GM06990 (cell line): Measurements from ENCODE around the gene RPL3.

ENCODE experiments used
- DNase-seq: peaks from one replicate; pipeline ENCODE4 v3.0.0-alpha.2; 2011; ENCODE audit not compliant: insufficient read length; ENCODE audit errors: extremely low read depth
- H3K27me3 ChIP-seq: replicated peaks from 2 replicates; pipeline ENCODE4 v1.6.0; 2011; ENCODE audit warnings: low read length; ENCODE audit not compliant: control insufficient read depth, insufficient read depth
- H3K36me3 ChIP-seq: 2 replicates; pipeline ENCODE4 v1.5.1; 2011; ENCODE audit warnings: low read length; ENCODE audit not compliant: control insufficient read depth, insufficient read depth
- H3K4me3 ChIP-seq: replicated peaks from 2 replicates; pipeline ENCODE4 v1.5.1; 2011; ENCODE audit warnings: low read depth, mild to moderate bottlenecking, control low read depth, low read length
- TF ChIP-seq, protein P1 (sequence below): IDR thresholded peaks from 2 replicates; pipeline ENCODE4 v1.5.1; 2011; ENCODE audit warnings: low read length, control low read depth, mild to moderate bottlenecking, inconsistent platforms; ENCODE audit not compliant: insufficient read depth, poor library complexity, severe bottlenecking

Gene RPL3

DNA sequence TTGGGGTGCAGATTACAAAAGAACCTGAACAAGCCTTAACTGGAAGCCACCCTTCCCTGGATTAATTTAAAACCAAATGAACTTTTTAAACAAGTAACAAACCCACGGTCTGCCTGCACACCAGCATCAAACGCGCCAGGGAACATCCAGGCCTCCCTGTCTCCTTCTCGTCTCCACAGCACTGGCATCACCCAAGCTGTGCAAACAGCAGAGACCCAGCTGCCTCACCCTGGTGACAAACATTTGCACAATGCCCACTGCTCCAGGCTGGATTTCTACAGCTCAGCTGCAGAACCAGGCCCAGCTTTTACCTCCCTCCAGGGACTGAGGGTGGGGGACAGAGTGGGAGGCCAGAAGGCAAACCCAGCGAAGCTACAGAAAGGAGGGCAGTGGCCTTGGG lies 7.0 kb downstream of the RPL3 start:
- no peaks in the 10 kb centered on the region for H3K27me3 ChIP-seq
- no peak for DNase-seq
- H3K4me3 ChIP-seq: no peak overlapping the region
- H3K36me3 ChIP-seq: peaks cover 52% of the 10 kb centered on the region
- TF ChIP-seq, protein P1, sequence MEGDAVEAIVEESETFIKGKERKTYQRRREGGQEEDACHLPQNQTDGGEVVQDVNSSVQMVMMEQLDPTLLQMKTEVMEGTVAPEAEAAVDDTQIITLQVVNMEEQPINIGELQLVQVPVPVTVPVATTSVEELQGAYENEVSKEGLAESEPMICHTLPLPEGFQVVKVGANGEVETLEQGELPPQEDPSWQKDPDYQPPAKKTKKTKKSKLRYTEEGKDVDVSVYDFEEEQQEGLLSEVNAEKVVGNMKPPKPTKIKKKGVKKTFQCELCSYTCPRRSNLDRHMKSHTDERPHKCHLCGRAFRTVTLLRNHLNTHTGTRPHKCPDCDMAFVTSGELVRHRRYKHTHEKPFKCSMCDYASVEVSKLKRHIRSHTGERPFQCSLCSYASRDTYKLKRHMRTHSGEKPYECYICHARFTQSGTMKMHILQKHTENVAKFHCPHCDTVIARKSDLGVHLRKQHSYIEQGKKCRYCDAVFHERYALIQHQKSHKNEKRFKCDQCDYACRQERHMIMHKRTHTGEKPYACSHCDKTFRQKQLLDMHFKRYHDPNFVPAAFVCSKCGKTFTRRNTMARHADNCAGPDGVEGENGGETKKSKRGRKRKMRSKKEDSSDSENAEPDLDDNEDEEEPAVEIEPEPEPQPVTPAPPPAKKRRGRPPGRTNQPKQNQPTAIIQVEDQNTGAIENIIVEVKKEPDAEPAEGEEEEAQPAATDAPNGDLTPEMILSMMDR: no peak

DNA sequence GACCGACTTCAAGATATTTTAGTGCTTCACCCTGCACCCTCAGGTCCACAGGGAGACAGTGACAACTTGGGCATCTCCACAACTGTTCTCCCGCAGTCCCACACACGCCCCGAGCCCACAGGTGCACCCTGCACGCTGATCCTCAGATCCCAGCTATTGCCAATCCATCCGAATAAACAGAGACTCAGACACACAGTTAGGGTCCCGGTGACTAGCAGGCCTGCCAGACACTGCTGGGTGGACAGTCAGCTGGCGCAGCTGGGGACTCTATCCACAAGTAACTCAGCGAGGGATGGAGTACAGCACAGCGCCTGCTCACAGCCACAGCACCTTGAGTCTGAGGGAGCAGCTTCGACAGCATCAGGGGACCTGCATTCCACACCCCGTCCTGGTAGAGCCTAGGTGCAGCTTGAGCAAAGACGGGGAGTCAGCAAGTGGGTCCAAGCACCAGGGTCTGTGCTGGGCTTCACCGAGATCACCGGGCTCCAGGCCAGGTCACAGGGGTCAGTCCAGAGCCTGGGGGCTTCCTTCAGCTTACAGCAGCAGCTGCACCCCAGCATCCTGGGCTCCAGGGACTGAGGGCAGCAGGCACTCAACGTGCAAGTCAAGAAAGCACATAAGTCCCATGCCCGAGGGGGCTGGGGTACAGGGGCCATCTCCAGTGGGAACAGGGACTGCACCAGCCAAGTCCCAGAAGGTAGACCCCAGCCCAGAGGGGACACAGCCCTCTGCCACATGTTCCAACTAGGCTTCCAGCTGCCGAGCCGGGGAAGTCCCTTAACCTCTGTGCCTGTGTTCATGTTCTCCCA lies 7.6 kb downstream of the RPL3 start:
- no peaks in the 10 kb centered on the region for H3K27me3 ChIP-seq
- H3K36me3 ChIP-seq: peaks cover 46% of the 10 kb centered on the region
- TF ChIP-seq, protein P1: no peak
- H3K4me3 ChIP-seq: no peak overlapping the region
- peak; percentile 62 for DNase-seq

DNA sequence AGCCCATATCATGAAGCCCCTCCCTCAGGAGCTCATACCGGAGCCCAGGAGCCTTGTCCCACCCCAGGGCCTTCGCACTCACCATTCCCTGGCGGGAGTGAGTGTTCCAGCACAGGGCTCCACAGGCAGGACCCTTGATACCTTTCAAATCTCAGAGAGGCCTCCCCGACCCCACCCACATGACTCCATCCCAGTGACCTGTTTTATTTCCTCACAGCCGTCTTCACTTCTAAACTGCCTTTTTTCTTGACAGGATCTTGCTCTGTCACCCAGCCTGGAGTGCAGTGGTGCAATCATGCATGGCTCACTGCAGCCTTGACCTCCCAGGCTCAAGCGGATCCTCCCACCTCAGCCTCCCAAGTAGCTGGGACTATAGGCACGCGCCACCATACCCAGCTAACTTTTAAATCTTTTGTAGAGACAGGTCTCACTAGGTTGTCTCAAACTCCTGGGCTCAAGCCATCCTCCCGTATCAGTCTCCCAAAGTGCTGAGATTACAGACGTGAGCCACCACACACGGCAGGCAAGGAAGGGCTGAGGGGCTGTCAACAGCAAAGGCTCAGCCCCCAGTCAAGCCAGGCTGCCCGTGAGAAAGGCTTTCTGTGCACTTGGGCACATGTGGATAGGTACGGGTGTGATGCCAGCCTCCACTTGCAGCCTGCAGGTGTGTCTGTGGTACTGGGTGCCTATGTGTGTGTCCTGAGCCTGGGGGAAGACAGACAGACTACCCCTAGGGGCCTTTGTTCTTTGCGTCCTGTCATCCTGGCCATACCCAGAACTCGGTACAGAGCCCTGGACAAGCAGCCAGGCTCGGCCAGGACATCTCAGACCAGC lies 9.3 kb downstream of the RPL3 start:
- H3K4me3 ChIP-seq: no peak overlapping the region
- H3K27me3 ChIP-seq: no peaks in the 10 kb centered on the region
- TF ChIP-seq, protein P1: no peak
- H3K36me3 ChIP-seq: peaks cover 31% of the 10 kb centered on the region
- DNase-seq: no peak

DNA sequence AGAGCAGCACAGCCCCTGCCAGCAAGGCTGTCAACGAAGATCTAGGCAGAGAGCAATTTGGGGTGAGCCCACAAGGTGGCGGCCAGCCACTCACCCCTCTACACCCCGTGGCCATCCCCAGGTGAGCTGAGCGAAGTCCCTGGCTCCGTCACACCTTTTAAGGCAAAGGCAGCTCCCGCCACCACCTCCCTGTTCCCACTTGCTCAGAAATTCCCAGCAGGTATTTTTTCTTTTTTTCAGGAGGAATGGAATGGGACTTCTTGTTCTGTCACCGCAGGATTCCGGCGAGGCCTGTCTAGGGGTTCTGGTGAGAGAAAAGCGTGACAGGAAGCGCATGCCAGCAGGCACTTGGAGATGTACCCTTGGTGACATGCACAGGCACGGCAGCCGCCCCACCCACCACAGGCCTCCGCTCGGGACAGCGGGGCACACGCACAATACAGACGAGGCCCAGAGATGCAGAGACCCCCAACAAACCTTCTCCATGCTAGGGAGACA lies 10.0 kb downstream of the RPL3 start:
- H3K27me3 ChIP-seq: no peaks in the 10 kb centered on the region
- DNase-seq: no peak
- TF ChIP-seq, protein P1: peak; percentile 50
- no peak overlapping the region for H3K4me3 ChIP-seq
- peaks cover 24% of the 10 kb centered on the region for H3K36me3 ChIP-seq

DNA sequence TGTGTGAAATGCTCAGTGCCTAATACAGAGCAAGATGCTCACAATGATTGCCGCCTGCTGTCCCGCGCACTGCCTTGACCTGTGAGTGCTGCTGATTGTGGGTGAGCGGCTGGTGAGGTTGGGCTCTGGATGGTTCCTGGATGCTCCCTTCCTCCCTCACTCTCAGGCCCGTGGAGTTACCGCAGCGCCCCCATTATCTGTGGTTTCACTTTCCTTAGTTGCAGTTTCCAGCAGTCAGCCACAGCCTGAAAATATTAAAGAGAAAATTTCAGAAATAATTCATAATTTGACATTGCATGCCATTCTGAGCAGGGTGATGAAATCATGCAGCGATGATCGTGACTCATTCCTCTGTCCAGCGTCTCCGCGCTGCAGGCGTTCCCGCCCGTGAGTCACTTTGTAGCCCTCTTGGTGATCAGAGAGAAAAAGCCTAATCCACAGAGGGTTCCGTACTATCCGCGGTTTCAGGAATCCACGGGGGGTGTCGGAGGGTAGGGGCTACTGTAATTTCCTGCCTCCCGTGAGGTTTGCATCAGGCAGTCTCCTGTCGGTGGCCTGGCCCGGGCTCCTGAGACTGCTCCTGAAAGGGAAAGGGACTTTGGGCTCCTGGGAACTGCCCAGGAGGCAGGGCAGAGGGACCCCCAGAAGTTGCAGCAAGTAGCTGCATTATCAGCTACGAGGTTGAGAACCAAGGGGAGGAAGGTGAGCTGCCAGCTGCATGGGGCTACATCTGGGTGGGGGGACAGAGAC lies 10.6 kb downstream of the RPL3 start:
- no peak for DNase-seq
- no peaks in the 10 kb centered on the region for H3K27me3 ChIP-seq
- TF ChIP-seq, protein P1: peak; percentile 10
- peaks cover 18% of the 10 kb centered on the region for H3K36me3 ChIP-seq
- no peak overlapping the region for H3K4me3 ChIP-seq
